Measurements from ENCODE around the gene FRMPD2.
"Not testable (repeated sequence)": the region's sequence is repeated elsewhere in the genome, so short reads cannot be mapped to it uniquely, and the experiment has no call there.

Gene FRMPD2

GRCh38 chr10:48154211-48155140 lies 120.0 kb downstream of the FRMPD2 start:
- H3K4me1 ChIP-seq (ENCODE audit: insufficient read depth, low read length, poor library complexity, severe bottlenecking); H3K79me2 ChIP-seq (ENCODE audit: insufficient read depth, low read length); H4K20me1 ChIP-seq (ENCODE audit: insufficient read depth, low read length, poor library complexity, severe bottlenecking); H3K4me2 ChIP-seq (ENCODE audit: low read depth, low read length, poor library complexity, severe bottlenecking); H3K4me3 ChIP-seq (ENCODE audit: low read length, poor library complexity, severe bottlenecking); H3K36me3 ChIP-seq (ENCODE audit: insufficient read depth, low read length); H3F3A ChIP-seq (ENCODE audit: low read depth); H3K9me3 ChIP-seq (ENCODE audit: insufficient read depth, low read depth, low read length); H3K9me2 ChIP-seq (replicated peaks; ENCODE audit: low read depth, low read length); H3K27me3 ChIP-seq (ENCODE audit: insufficient read depth, low read length, poor library complexity, severe bottlenecking); H3K9ac ChIP-seq (ENCODE audit: low read depth, low read length, poor library complexity, severe bottlenecking); H2AFZ ChIP-seq (ENCODE audit: low read length): not testable (repeated sequence)

- not testable (repeated sequence) for H3K4me1 ChIP-seq (ENCODE audit: insufficient read depth, low read length, poor library complexity, severe bottlenecking); H3K9ac ChIP-seq (ENCODE audit: low read depth, low read length, poor library complexity, severe bottlenecking); H3K9me2 ChIP-seq (replicated peaks; ENCODE audit: low read depth, low read length)
These were observed 126.9 kb downstream of the FRMPD2 start for GRCh38 chr10:48147643-48148042.

GRCh38 chr10:48143721-48144642 lies 130.5 kb downstream of the FRMPD2 start:
- not testable (repeated sequence) for H3K36me3 ChIP-seq (ENCODE audit: insufficient read depth, low read length); H3K4me1 ChIP-seq (ENCODE audit: insufficient read depth, low read length, poor library complexity, severe bottlenecking); H3K9me2 ChIP-seq (replicated peaks; ENCODE audit: low read depth, low read length); H3K4me2 ChIP-seq (ENCODE audit: low read depth, low read length, poor library complexity, severe bottlenecking); H3K27me3 ChIP-seq (ENCODE audit: insufficient read depth, low read length, poor library complexity, severe bottlenecking); H3F3A ChIP-seq (ENCODE audit: low read depth); H3K9me3 ChIP-seq (ENCODE audit: insufficient read depth, low read depth, low read length); H3K9ac ChIP-seq (ENCODE audit: low read depth, low read length, poor library complexity, severe bottlenecking); H2AFZ ChIP-seq (ENCODE audit: low read length); H3K79me2 ChIP-seq (ENCODE audit: insufficient read depth, low read length); H3K4me3 ChIP-seq (ENCODE audit: low read length, poor library complexity, severe bottlenecking); H4K20me1 ChIP-seq (ENCODE audit: insufficient read depth, low read length, poor library complexity, severe bottlenecking)

More at GRCh38 chr10:48147643-48148042, 126.9 kb downstream of the FRMPD2 start:
- not testable (repeated sequence) for H3K79me2 ChIP-seq (ENCODE audit: insufficient read depth, low read length); H3F3A ChIP-seq (ENCODE audit: low read depth); H3K36me3 ChIP-seq (ENCODE audit: insufficient read depth, low read length); H2AFZ ChIP-seq (ENCODE audit: low read length); H3K27me3 ChIP-seq (ENCODE audit: insufficient read depth, low read length, poor library complexity, severe bottlenecking); H3K9me3 ChIP-seq (ENCODE audit: insufficient read depth, low read depth, low read length); H4K20me1 ChIP-seq (ENCODE audit: insufficient read depth, low read length, poor library complexity, severe bottlenecking); H3K4me2 ChIP-seq (ENCODE audit: low read depth, low read length, poor library complexity, severe bottlenecking); H3K4me3 ChIP-seq (ENCODE audit: low read length, poor library complexity, severe bottlenecking)

- not testable (repeated sequence) for H3K4me2 ChIP-seq (ENCODE audit: low read depth, low read length, poor library complexity, severe bottlenecking); H3K36me3 ChIP-seq (ENCODE audit: insufficient read depth, low read length); H3K27me3 ChIP-seq (ENCODE audit: insufficient read depth, low read length, poor library complexity, severe bottlenecking); H3K9ac ChIP-seq (ENCODE audit: low read depth, low read length, poor library complexity, severe bottlenecking); H3F3A ChIP-seq (ENCODE audit: low read depth); H3K9me3 ChIP-seq (ENCODE audit: insufficient read depth, low read depth, low read length); H3K79me2 ChIP-seq (ENCODE audit: insufficient read depth, low read length); H3K4me1 ChIP-seq (ENCODE audit: insufficient read depth, low read length, poor library complexity, severe bottlenecking); H3K4me3 ChIP-seq (ENCODE audit: low read length, poor library complexity, severe bottlenecking); H4K20me1 ChIP-seq (ENCODE audit: insufficient read depth, low read length, poor library complexity, severe bottlenecking); H3K9me2 ChIP-seq (replicated peaks; ENCODE audit: low read depth, low read length); H2AFZ ChIP-seq (ENCODE audit: low read length)
These were observed 133.5 kb downstream of the FRMPD2 start for GRCh38 chr10:48140949-48141348.

- not testable (repeated sequence) for H3K9me2 ChIP-seq (replicated peaks; ENCODE audit: low read depth, low read length); H3K4me1 ChIP-seq (ENCODE audit: insufficient read depth, low read length, poor library complexity, severe bottlenecking); H3K36me3 ChIP-seq (ENCODE audit: insufficient read depth, low read length); H3F3A ChIP-seq (ENCODE audit: low read depth); H2AFZ ChIP-seq (ENCODE audit: low read length); H4K20me1 ChIP-seq (ENCODE audit: insufficient read depth, low read length, poor library complexity, severe bottlenecking); H3K79me2 ChIP-seq (ENCODE audit: insufficient read depth, low read length); H3K9ac ChIP-seq (ENCODE audit: low read depth, low read length, poor library complexity, severe bottlenecking); H3K9me3 ChIP-seq (ENCODE audit: insufficient read depth, low read depth, low read length); H3K4me3 ChIP-seq (ENCODE audit: low read length, poor library complexity, severe bottlenecking); H3K4me2 ChIP-seq (ENCODE audit: low read depth, low read length, poor library complexity, severe bottlenecking); H3K27me3 ChIP-seq (ENCODE audit: insufficient read depth, low read length, poor library complexity, severe bottlenecking)
These were observed 134.3 kb downstream of the FRMPD2 start for GRCh38 chr10:48139953-48140850.

- H3K4me3 ChIP-seq (ENCODE audit: low read length, poor library complexity, severe bottlenecking); H3K36me3 ChIP-seq (ENCODE audit: insufficient read depth, low read length); H3K4me2 ChIP-seq (ENCODE audit: low read depth, low read length, poor library complexity, severe bottlenecking); H4K20me1 ChIP-seq (ENCODE audit: insufficient read depth, low read length, poor library complexity, severe bottlenecking); H3F3A ChIP-seq (ENCODE audit: low read depth); H3K9me3 ChIP-seq (ENCODE audit: insufficient read depth, low read depth, low read length); H3K79me2 ChIP-seq (ENCODE audit: insufficient read depth, low read length); H3K27me3 ChIP-seq (ENCODE audit: insufficient read depth, low read length, poor library complexity, severe bottlenecking); H3K4me1 ChIP-seq (ENCODE audit: insufficient read depth, low read length, poor library complexity, severe bottlenecking); H3K9me2 ChIP-seq (replicated peaks; ENCODE audit: low read depth, low read length); H3K9ac ChIP-seq (ENCODE audit: low read depth, low read length, poor library complexity, severe bottlenecking); H2AFZ ChIP-seq (ENCODE audit: low read length): not testable (repeated sequence)
These were observed 145.5 kb downstream of the FRMPD2 start for GRCh38 chr10:48128954-48129353.

Data from Loucy (cell line).